Body of pancreas (tissue), 4 donors: Measurements from ENCODE around the gene BCAR1. TPM values are rescaled to one million over a fixed set of nuclear protein-coding genes. Genes with fewer than 3 reads are reported as not detected.

Experiments used
- ATAC-seq: fragments of 150-250 bp; one replicate; pipeline ENCODE4 v1.9.1; 2016
- DNase-seq, 4 donors: peaks; one replicate each; pipeline ENCODE4 v3.0.0-alpha.2; 2019
- H3K27ac ChIP-seq, 4 donors: fragments of 200-600 bp; sonication (generic); 1 replicate in 3 of 4; 2 replicates in 1 of 4; pipeline versions ENCODE4 v1.5.1 to v1.6.1; 2016 to 2019; ENCODE audit warnings: mild to moderate bottlenecking in 1 of 4, mixed read lengths in 1 of 4, moderate library complexity in 1 of 4
- H3K27me3 ChIP-seq, 2 donors: fragments of 200-600 bp; sonication (generic); one replicate each; pipeline ENCODE4 v1.6.0; 2016; ENCODE audit warnings: mild to moderate bottlenecking in 1 of 2
- H3K36me3 ChIP-seq, 2 donors: fragments of 200-600 bp; sonication (generic); replicated peaks in 1 of 2; 2 replicates each; pipeline ENCODE4 v1.5.1; 2016; ENCODE audit warnings: low read depth in 2 of 2; ENCODE audit not compliant: insufficient read depth in 1 of 2
- H3K4me1 ChIP-seq: fragments of 200-600 bp; sonication (generic); one replicate; pipeline ENCODE4 v1.6.0; 2016
- H3K4me3 ChIP-seq, 2 donors: fragments of 200-600 bp; sonication (generic); 1 replicate in 1 of 2; 2 replicates in 1 of 2; pipeline ENCODE4 v1.5.1; 2016 to 2019
- H3K9me3 ChIP-seq, 3 donors: fragments of 200-600 bp; sonication (generic); 1 replicate in 2 of 3; 2 replicates in 1 of 3; pipeline ENCODE4 v1.5.1; 2016
- POLR2A ChIP-seq, 3 donors: fragments of 450-650 bp; IDR thresholded peaks; one replicate each; pipeline ENCODE4 v1.6.1; 2016; ENCODE audit warnings: antibody characterized with exemption in 3 of 3, mild to moderate bottlenecking in 2 of 3
- WGBS, 2 donors: methylation state at CpG; one replicate each; pipeline ENCODE4 v1.1.5; 2017; 5-methylcytosine and 5-hydroxymethylcytosine counted together
- intact Hi-C: fragments of 100-400 bp; cut with DNase I; formaldehyde crosslinking; loops from one replicate; pipeline ENCODE4 v1.15.1; 2023
- total RNA-seq, 2 donors: library from RNA; depleted of rRNA; stranded (reverse); fragments of >200 nt; gene quantifications; one replicate each; pipeline ENCODE4 v1.1.0, GENCODE V29; 2016
- TF ChIP-seq, protein P1 (sequence below), 7 experiments: fragments of 450-650 bp in 4 of 7; fragments of 200-600 bp in 3 of 7; sonication (generic) in 3 of 7; IDR thresholded peaks; one replicate each; pipeline ENCODE4 v1.5.1; 2016 to 2019; ENCODE audit warnings: antibody characterized with exemption in 7 of 7

BCAR1 gene, protein sequence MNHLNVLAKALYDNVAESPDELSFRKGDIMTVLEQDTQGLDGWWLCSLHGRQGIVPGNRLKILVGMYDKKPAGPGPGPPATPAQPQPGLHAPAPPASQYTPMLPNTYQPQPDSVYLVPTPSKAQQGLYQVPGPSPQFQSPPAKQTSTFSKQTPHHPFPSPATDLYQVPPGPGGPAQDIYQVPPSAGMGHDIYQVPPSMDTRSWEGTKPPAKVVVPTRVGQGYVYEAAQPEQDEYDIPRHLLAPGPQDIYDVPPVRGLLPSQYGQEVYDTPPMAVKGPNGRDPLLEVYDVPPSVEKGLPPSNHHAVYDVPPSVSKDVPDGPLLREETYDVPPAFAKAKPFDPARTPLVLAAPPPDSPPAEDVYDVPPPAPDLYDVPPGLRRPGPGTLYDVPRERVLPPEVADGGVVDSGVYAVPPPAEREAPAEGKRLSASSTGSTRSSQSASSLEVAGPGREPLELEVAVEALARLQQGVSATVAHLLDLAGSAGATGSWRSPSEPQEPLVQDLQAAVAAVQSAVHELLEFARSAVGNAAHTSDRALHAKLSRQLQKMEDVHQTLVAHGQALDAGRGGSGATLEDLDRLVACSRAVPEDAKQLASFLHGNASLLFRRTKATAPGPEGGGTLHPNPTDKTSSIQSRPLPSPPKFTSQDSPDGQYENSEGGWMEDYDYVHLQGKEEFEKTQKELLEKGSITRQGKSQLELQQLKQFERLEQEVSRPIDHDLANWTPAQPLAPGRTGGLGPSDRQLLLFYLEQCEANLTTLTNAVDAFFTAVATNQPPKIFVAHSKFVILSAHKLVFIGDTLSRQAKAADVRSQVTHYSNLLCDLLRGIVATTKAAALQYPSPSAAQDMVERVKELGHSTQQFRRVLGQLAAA
- 10 to 100 TPM; 61.0 to 72.8 TPM for total RNA-seq

DNA sequence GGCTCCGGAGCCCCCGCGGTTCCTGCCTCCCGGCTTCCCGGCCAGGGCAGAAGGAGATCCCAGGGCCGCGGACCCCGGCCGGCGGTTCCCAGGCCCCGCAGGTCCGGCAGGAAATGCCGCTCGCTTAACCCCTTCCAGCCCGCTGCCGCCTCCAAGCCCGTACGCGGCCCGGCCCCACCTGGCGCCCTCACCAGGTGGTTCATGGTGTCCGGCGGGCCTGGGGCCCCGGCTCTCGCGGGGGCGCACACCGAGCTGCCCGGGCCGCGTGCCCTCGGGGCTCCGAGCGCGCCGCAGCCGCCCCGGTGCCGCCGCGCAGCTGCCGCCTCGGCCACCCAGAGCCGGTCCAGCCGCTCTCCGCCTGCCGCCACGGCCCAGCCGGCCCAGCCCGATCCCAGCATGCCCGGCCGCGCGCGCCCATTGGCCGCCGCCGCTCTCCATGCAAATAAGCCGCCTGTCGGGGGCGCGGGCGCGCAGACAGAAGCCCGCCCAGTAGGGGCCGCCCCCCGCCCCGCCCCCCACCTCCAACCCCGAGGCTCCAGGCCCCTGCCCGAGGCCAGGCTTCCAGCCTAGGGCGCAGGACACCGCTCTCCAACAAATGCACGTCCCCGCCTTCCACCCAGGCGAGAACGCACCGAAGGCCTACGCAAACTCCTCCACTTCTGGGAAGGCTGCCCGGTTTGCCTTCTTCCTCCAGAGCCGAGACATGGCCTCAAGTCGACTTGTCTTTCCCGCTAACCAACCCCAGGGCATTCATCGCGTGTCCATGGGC lies at the start of gene BCAR1:
Gene BCAR1, minus strand, starts transcription at position 345 of the 769 bp plus-strand sequence. Its CDS starts 142 bp downstream, at position 203.
- ATAC-seq (peak; percentile 84), DNase-seq (peak; percentile 89 to 94 (median 92))
- 0% methylated on average over 1 to 72 of the region's 84 CpGs for WGBS, 2 donors
- Histone ChIP-seq H3K4me1 (peaks cover 84% of the 10 kb centered on the region), H3K27me3 (no peaks in the 10 kb centered on the region), H3K9me3 (no peaks in the 10 kb centered on the region), H3K36me3 (no peaks in the 10 kb centered on the region), H3K27ac (peak within 1 kb of the TSS; percentile 96 to 99 (median 99)), H3K4me3 (peak within 1 kb of the TSS; percentile 46 to 53)
- peak in 1 of 3 donors; percentile 35 for TF ChIP-seq POLR2A (IDR thresholded peaks at IDR 0.05)
- TF ChIP-seq, protein P1, sequence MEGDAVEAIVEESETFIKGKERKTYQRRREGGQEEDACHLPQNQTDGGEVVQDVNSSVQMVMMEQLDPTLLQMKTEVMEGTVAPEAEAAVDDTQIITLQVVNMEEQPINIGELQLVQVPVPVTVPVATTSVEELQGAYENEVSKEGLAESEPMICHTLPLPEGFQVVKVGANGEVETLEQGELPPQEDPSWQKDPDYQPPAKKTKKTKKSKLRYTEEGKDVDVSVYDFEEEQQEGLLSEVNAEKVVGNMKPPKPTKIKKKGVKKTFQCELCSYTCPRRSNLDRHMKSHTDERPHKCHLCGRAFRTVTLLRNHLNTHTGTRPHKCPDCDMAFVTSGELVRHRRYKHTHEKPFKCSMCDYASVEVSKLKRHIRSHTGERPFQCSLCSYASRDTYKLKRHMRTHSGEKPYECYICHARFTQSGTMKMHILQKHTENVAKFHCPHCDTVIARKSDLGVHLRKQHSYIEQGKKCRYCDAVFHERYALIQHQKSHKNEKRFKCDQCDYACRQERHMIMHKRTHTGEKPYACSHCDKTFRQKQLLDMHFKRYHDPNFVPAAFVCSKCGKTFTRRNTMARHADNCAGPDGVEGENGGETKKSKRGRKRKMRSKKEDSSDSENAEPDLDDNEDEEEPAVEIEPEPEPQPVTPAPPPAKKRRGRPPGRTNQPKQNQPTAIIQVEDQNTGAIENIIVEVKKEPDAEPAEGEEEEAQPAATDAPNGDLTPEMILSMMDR (IDR thresholded peaks at IDR 0.05), result peak in 1 of 7 experiments; percentile 34
- intact Hi-C loops, result loop anchor here (10.0 kb wide), 1 partner anchor 53 kb away; no protein-coding TSS in a partner anchor

DNA sequence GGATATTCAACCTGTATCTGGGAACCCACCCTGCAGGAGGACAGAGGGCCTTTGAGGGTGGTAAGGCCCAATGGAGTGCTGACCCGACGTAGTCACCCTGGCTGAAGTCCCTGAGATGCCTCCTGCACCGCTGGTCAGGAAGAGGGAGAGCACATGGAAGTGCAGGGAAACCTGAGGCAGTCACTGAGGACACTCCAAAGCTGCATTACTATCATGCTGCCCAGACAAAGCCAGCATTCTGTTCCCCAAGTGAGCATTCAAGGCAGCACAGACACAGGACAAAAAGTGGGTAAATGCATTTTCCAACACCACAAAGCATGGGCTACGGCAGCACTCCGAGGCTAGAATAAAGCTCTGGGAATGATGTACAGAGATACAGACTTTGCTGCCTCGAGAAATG lies 46.8 kb upstream of the BCAR1 start:
- ATAC-seq (no peak), DNase-seq (no peak)
- H3K27me3 ChIP-seq, result no peaks in the 10 kb centered on the region
- H3K27ac ChIP-seq, result no peak overlapping the region
- TF ChIP-seq POLR2A (IDR thresholded peaks at IDR 0.05), result no peak
- TF ChIP-seq, protein P1 (IDR thresholded peaks at IDR 0.05), result no peak
- peaks cover 7% of the 10 kb centered on the region for H3K4me1 ChIP-seq
- H3K4me3 ChIP-seq, result no peak overlapping the region
- no peaks in the 10 kb centered on the region for H3K36me3 ChIP-seq
- WGBS, 2 donors, result 75 to 84% methylated on average over 6 of the region's 6 CpGs
- intact Hi-C loops, result no loop called here
- H3K9me3 ChIP-seq, result no peaks in the 10 kb centered on the region

DNA sequence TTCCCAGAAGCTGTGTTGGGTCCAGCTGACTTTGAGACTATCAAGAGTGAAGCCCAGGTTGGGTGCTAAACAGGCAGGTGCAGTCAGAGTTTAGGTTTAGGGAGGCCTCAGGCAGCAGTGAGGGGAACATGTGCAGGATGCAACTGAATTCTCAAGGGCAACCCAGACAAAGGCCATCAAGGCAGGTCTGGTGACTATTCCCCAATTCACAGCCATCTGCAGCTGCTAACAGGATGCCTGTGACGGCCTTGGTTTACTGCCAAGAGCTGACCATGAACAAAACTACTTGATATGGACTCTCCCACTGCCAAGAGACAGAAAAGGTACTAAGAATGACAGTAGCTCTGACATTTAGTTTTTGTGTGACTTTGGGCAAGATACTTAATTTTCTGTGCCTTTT lies 45.2 kb upstream of the BCAR1 start:
- Histone ChIP-seq H3K4me1 (peaks cover 7% of the 10 kb centered on the region), H3K9me3 (no peaks in the 10 kb centered on the region), H3K36me3 (no peaks in the 10 kb centered on the region), H3K27ac (peak overlapping the region in 3 of 4 donors; percentile 1 to 38 (median 11)), H3K4me3 (no peak overlapping the region), H3K27me3 (no peaks in the 10 kb centered on the region)
- ATAC-seq (peak; percentile 78), DNase-seq (peak; percentile 69 to 83 (median 80))
- 13 to 28% methylated on average over 1 of the region's 1 CpG for whole genome bisulfite sequencing, 2 donors
- TF ChIP-seq, protein P1 (IDR thresholded peaks at IDR 0.05), result no peak
- TF ChIP-seq POLR2A (IDR thresholded peaks at IDR 0.05), result no peak
- intact Hi-C loops, result no loop called here

DNA sequence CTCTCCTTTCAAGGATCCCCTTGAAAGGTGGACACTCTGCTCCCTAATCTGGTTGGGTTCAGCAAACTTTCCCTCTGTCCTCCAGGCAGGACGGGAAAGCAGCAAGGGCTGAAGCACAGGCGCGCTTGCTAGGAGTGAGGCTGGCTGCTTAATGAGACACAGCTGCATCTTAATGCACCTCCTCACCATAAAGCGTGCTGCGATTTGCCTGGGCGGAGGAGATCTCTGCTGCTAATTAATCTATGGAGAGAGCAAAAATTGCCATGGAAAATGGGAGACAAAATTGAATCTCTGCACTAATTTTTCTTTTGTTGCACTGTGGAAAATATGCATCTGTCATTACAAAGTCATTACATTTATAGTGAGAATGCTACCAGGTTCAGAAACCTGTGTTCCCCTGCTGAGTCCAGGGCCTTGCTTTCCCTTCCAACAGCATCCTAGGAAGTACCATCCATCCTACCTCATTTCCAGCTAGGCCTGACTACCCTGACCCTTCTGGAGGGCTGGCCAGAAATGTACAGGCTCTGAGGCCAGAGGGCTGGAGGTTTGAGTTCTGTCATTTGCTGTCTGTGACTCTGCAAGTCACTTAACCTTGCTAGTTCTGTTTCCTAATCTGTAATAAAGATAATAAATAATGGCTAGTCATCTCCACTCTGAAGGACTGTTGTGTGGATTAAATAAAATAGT lies 43.5 kb upstream of the BCAR1 start:
- H3K36me3 ChIP-seq, result no peaks in the 10 kb centered on the region
- 98 to 99% methylated on average over 6 of the region's 6 CpGs for WGBS, 2 donors
- no peak for ATAC-seq

More for the DNA sequence above, 43.5 kb upstream of the BCAR1 start:
- Histone ChIP-seq H3K27me3 (no peaks in the 10 kb centered on the region), H3K27ac (no peak overlapping the region), H3K9me3 (no peaks in the 10 kb centered on the region), H3K4me3 (no peak overlapping the region), H3K4me1 (peaks cover 7% of the 10 kb centered on the region)
- TF ChIP-seq, protein P1 (IDR thresholded peaks at IDR 0.05), result no peak
- no peak for TF ChIP-seq POLR2A (IDR thresholded peaks at IDR 0.05)
- DNase-seq, result no peak
- intact Hi-C loops, result no loop called here
